A549 (cell line): Measurements from ENCODE around the gene FHIP1B. TPM values are rescaled to one million over a fixed set of nuclear protein-coding genes. Genes with fewer than 3 reads are reported as not detected.
A peak's percentile ranks its signal among the peaks of the same experiment; 100 is the strongest.
"Not testable (repeated sequence)": the region's sequence is repeated elsewhere in the genome, so short reads cannot be mapped to it uniquely, and the experiment has no call there.

Experiments
- ATAC-seq, 2 experiments: fragments of 200-7000 bp in 1 of 2; fragments of >200 bp in 1 of 2; cut with Nextera tagmentation in 1 of 2; cut with Tn5 transposase in 1 of 2; 3 replicates each; pipeline versions ENCODE4 v1.8.0 to v1.9.1; 2018 to 2020; ENCODE audit warnings: mild to moderate bottlenecking in 1 of 2, moderate library complexity in 1 of 2
- CTCF ChIA-PET: fragments of 300-600 bp; sonication (Branson Sonifier 250); formaldehyde crosslinking; extraction: SDS; loops from one replicate; lab custom pipeline; 2021; ENCODE audit warnings: antibody characterized with exemption, inconsistent platforms; lab: Yijun Ruan, JAX
- POLR2A ChIA-PET: fragments of 350-600 bp; formaldehyde crosslinking; extraction: SDS; loops from one replicate; lab custom pipeline; 2021; ENCODE audit warnings: antibody characterized with exemption, inconsistent platforms; lab: Yijun Ruan, JAX
- DNase-seq, 2 experiments: peaks; one replicate each; pipeline versions ENCODE4 v3.0.0 to v3.0.0-alpha.2; 2011 to 2016; ENCODE audit warnings: low read depth in 1 of 2, low spot score in 1 of 2
- FAIRE-seq: peaks from 2 replicates; lab custom pipeline; 2011; peaks lifted over from hg19 to GRCh38; lab: Jason Lieb, UNC
- H3K27ac ChIP-seq, 2 experiments: fragments of >200 bp; sonication (Bioruptor Twin); formaldehyde crosslinking; 3 replicates each; pipeline ENCODE4 v1.5.1; 2016 to 2017
- H3K4me1 ChIP-seq: fragments of >200 bp; sonication (Bioruptor Twin); formaldehyde crosslinking; 3 replicates; pipeline ENCODE4 v1.6.1; 2016
- H3K4me2 ChIP-seq: fragments of >200 bp; sonication (Bioruptor Twin); formaldehyde crosslinking; 3 replicates; pipeline ENCODE4 v1.6.1; 2016
- H3K4me3 ChIP-seq: fragments of >200 bp; sonication (Bioruptor Twin); formaldehyde crosslinking; 3 replicates; pipeline ENCODE4 v1.5.1; 2016
- H3K9me3 ChIP-seq: fragments of >200 bp; sonication (Bioruptor Twin); formaldehyde crosslinking; 3 replicates; pipeline ENCODE4 v1.6.1; 2016
- BCL3 ChIP-seq: fragments of >200 bp; sonication (Bioruptor Twin); formaldehyde crosslinking; IDR thresholded peaks from 3 replicates; pipeline ENCODE4 v1.6.1; 2016
- BHLHE40 ChIP-seq: IDR thresholded peaks from 2 replicates; pipeline ENCODE4 v1.6.1; 2012; ENCODE audit warnings: low read depth, low read length, inconsistent platforms
- CBX8 ChIP-seq: fragments of 200-600 bp; sonication (generic); IDR thresholded peaks from 2 replicates; pipeline ENCODE4 v1.6.1; 2016
- E2F6 ChIP-seq: IDR thresholded peaks from 2 replicates; pipeline ENCODE4 v1.6.1; 2012; ENCODE audit warnings: low read depth, borderline replicate concordance
- EHF ChIP-seq: fragments of 250-450 bp; sonication (Bioruptor Pico); IDR thresholded peaks from 2 replicates; pipeline ENCODE4 v1.5.0; 2020; ENCODE audit warnings: mild to moderate bottlenecking
- ELK1 ChIP-seq: fragments of 150-350 bp; IDR thresholded peaks from 2 replicates; pipeline ENCODE4 v1.6.1; 2014; ENCODE audit warnings: low read depth, mild to moderate bottlenecking, low read length
- ESRRA ChIP-seq: fragments of 150-350 bp; IDR thresholded peaks from 2 replicates; pipeline ENCODE4 v1.6.1; 2014; ENCODE audit warnings: mild to moderate bottlenecking, low read length, borderline replicate concordance
- FOSL2 ChIP-seq, 2 experiments: fragments of 450-650 bp in 1 of 2; fragments of >200 bp in 1 of 2; sonication (Bioruptor Twin) in 1 of 2; formaldehyde crosslinking; IDR thresholded peaks; 2 replicates each; pipeline versions ENCODE4 v1.5.0 to v1.6.1; 2016 to 2020; ENCODE audit warnings: mild to moderate bottlenecking in 1 of 2, moderate library complexity in 1 of 2
- GATA3 ChIP-seq: IDR thresholded peaks from 2 replicates; pipeline ENCODE4 v1.6.1; 2012; ENCODE audit warnings: borderline replicate concordance
- HEYL ChIP-seq: fragments of 250-450 bp; sonication (Bioruptor Pico); IDR thresholded peaks from 2 replicates; pipeline ENCODE4 v1.8.0; 2021; ENCODE audit warnings: mild to moderate bottlenecking, moderate library complexity
- HMGXB4 ChIP-seq: fragments of 250-450 bp; sonication (Bioruptor Pico); IDR thresholded peaks from 2 replicates; pipeline ENCODE4 v1.5.0; 2021; ENCODE audit warnings: mild to moderate bottlenecking, moderate library complexity, borderline replicate concordance
- HOXB13 ChIP-seq: fragments of 250-450 bp; sonication (Bioruptor Pico); IDR thresholded peaks from 2 replicates; pipeline ENCODE4 v1.5.0; 2020; ENCODE audit warnings: low read depth, mild to moderate bottlenecking, moderate library complexity
- HOXB5 ChIP-seq: fragments of 250-450 bp; sonication (Bioruptor Pico); IDR thresholded peaks from 2 replicates; pipeline ENCODE4 v1.5.0; 2020; ENCODE audit warnings: mild to moderate bottlenecking, moderate library complexity
- KDM1A ChIP-seq: fragments of 200-600 bp; sonication (generic); IDR thresholded peaks from 2 replicates; pipeline ENCODE4 v1.6.1; 2016; ENCODE audit warnings: low read depth, mild to moderate bottlenecking
- KDM5A ChIP-seq: fragments of 200-600 bp; sonication (generic); IDR thresholded peaks from 2 replicates; pipeline ENCODE4 v1.6.1; 2016; ENCODE audit warnings: antibody characterized with exemption, mild to moderate bottlenecking
- PBX3 ChIP-seq: IDR thresholded peaks from 2 replicates; pipeline ENCODE4 v1.6.1; 2012
- POLR2A ChIP-seq: IDR thresholded peaks from 2 replicates; pipeline ENCODE4 v1.6.1; 2012; ENCODE audit warnings: mild to moderate bottlenecking, low read length
- POLR2AphosphoS2 ChIP-seq: conservative IDR thresholded peaks from 2 replicates; pipeline ENCODE4 v1.6.1; 2012; ENCODE audit warnings: low read length, improper control_type of control experiment, inconsistent platforms
- RARB ChIP-seq: fragments of 250-450 bp; sonication (Bioruptor Pico); IDR thresholded peaks from 2 replicates; pipeline ENCODE4 v1.8.0; 2021; ENCODE audit warnings: mild to moderate bottlenecking, moderate library complexity
- RNF2 ChIP-seq: fragments of 200-600 bp; sonication (generic); IDR thresholded peaks from 2 replicates; pipeline ENCODE4 v1.6.1; 2016; ENCODE audit warnings: low read depth, mild to moderate bottlenecking, antibody characterized with exemption, moderate library complexity, borderline replicate concordance
- TP53 ChIP-seq: fragments of 250-450 bp; sonication (Bioruptor Pico); IDR thresholded peaks from 2 replicates; pipeline ENCODE4 v1.5.0; 2021; ENCODE audit warnings: mild to moderate bottlenecking, moderate library complexity
- ZFP36 ChIP-seq: fragments of 450-650 bp; IDR thresholded peaks from 2 replicates; pipeline ENCODE4 v1.6.1; 2014; ENCODE audit warnings: borderline replicate concordance; ENCODE audit not compliant: partially characterized antibody
- WGBS: methylation state at CpG from one replicate; pipeline ENCODE4 v1.1.6; 2017; ENCODE audit errors: missing lambda C conversion rate; 5-methylcytosine and 5-hydroxymethylcytosine counted together
- polyA plus RNA-seq, 4 experiments: library from polyadenylated mRNA; depleted of rRNA in 3 of 4; stranded (reverse); fragments of >200 nt; fragmentation: RNase III in 1 of 4; extraction: RNeasy Plus Mini Kit Qiagen cat#74134 plus additional on column Dnase treatment in 1 of 4; gene quantifications; 2 replicates in 3 of 4; 3 replicates in 1 of 4; pipeline ENCODE4 v1.2.3, GENCODE V29; 2011 to 2017

The FHIP1B gene
- polyA plus RNA-seq, 2 of the 4 experiments (the other 2 are of a cell fraction): 14.3 to 19.4 TPM

- FAIRE-seq: no peak
- no peaks in the 10 kb centered on the region for H3K9me3 ChIP-seq
- no peak overlapping the region for H3K4me3 ChIP-seq
- TF ChIP-seq KDM1A (no peak), BHLHE40 (no peak), GATA3 (no peak)
- ATAC-seq: peak; percentile 79 to 86
- H3K27ac ChIP-seq: 0 out of 6 replicates have a peak overlapping the region, but pooled peaks of 1 of the 2 experiments have one; percentile 10
- H3K4me2 ChIP-seq: peak overlapping the region; percentile 41; the same call in 2 of the 3 replicates
- CTCF ChIA-PET: interaction anchor here (1.0 to 8.5 kb wide), 15 partner anchors 9 to 455 kb away, joined by 3 to 83 read pairs (median 9); partner anchors contain the start of genes CCKBR, CNGA4 and FHIP1B
- H3K4me1 ChIP-seq: peaks cover 9% of the 10 kb centered on the region; the same call in 2 of the 3 replicates
- peak; percentile 36 to 58 for DNase-seq
- WGBS: 15% methylated on average over 3 of the region's 3 CpGs
- POLR2A ChIA-PET: interaction anchor here (0.6 to 1.9 kb wide), 3 partner anchors 15 to 1611 kb away, joined by 3 to 12 read pairs (median 5); partner anchors contain the start of genes CAVIN3 and FHIP1B
Measured at GRCh38 chr11:6249770-6250555, 15.5 kb upstream of the FHIP1B start.

GRCh38 chr11:6248897-6249296 is 14.5 kb upstream of the FHIP1B start:
- WGBS: 18% methylated on average over 3 of the region's 3 CpGs
- not testable (repeated sequence) for ATAC-seq, DNase-seq, FAIRE-seq, H3K9me3 ChIP-seq, H3K4me3 ChIP-seq, H3K27ac ChIP-seq, H3K4me2 ChIP-seq, H3K4me1 ChIP-seq
- ChIA-PET CTCF (interaction anchor here (1.1 to 8.5 kb wide), 5 partner anchors 9 to 130 kb away, joined by 3 to 83 read pairs (median 9); no protein-coding TSS in a partner anchor), POLR2A (interaction anchor here (1.9 kb wide), 1 partner anchor 14 kb away, joined by 12 read pairs; the partner anchor contains the start of gene FHIP1B)

GRCh38 chr11:6248248-6248647 is 13.8 kb upstream of the FHIP1B start:
- TF ChIP-seq HOXB13: no peak
- TF ChIP-seq FOSL2 (IDR thresholded peaks at IDR 0.05): no peak
- TF ChIP-seq FOSL2 (CRISPR knock-in tag; IDR thresholded peaks at IDR 0.05): no peak
- no peak for TF ChIP-seq TP53 (CRISPR knock-in tag)
- no peak for TF ChIP-seq PBX3
- no peak for TF ChIP-seq POLR2A
- no peak for TF ChIP-seq POLR2AphosphoS2
- TF ChIP-seq, all 56 proteins: peak for 0
- POLR2A ChIA-PET: no interaction called here
- H3K4me1 ChIP-seq: peaks cover 9% of the 10 kb centered on the region; the same call in 2 of the 3 replicates
- no peak for FAIRE-seq
- no peak for ATAC-seq
- H3K4me2 ChIP-seq: no peak overlapping the region
- DNase-seq: no peak
- no peak overlapping the region for H3K4me3 ChIP-seq
- no peaks in the 10 kb centered on the region for H3K9me3 ChIP-seq
- CTCF ChIA-PET: interaction anchor here (1.1 to 8.5 kb wide), 2 partner anchors 9 to 105 kb away, joined by 3 to 83 read pairs; no protein-coding TSS in a partner anchor
- H3K27ac ChIP-seq: no peak overlapping the region
- 60% methylated on average over 1 of the region's 1 CpG for WGBS

- Histone ChIP-seq H3K27ac (no peak overlapping the region), H3K4me1 (peaks cover 9% of the 10 kb centered on the region; the same call in 2 of the 3 replicates), H3K4me2 (no peak overlapping the region), H3K4me3 (no peak overlapping the region), H3K9me3 (no peaks in the 10 kb centered on the region)
- POLR2A ChIA-PET: interaction anchor here (1.1 kb wide), 1 partner anchor 11 kb away, joined by 4 read pairs; the partner anchor contains the start of gene FHIP1B
- no peak for FAIRE-seq
- TF ChIP-seq ELK1 (no peak), CBX8 (no peak), HMGXB4 (CRISPR knock-in tag) (no peak), KDM5A (no peak), HEYL (CRISPR knock-in tag) (no peak), RARB (CRISPR knock-in tag) (no peak), RNF2 (no peak), TP53 (CRISPR knock-in tag) (no peak), EHF (CRISPR knock-in tag) (no peak), ESRRA (no peak), HOXB5 (CRISPR knock-in tag) (no peak), BCL3 (no peak), E2F6 (no peak), ZFP36 (no peak)
- 85% methylated on average over 2 of the region's 2 CpGs for WGBS
- ATAC-seq: no peak
- CTCF ChIA-PET: interaction anchor here (1.3 kb wide), 1 partner anchor 108 kb away, joined by 3 read pairs; no protein-coding TSS in a partner anchor
- DNase-seq: no peak
Measured at GRCh38 chr11:6245536-6245935, 11.1 kb upstream of the FHIP1B start.
